MM.1S (cell line): ENCODE measurements around the gene SELENOV.

Source experiments
- CTCF ChIP-seq: fragments of 300-600 bp; sonication (generic); IDR thresholded peaks from 2 replicates; pipeline ENCODE4 v1.5.1; 2016; ENCODE audit warnings: antibody characterized with exemption, low read length, mixed read lengths
- EZH2 ChIP-seq: fragments of 300-600 bp; sonication (generic); optimal IDR thresholded peaks from 2 replicates; pipeline ENCODE3; 2017; ENCODE audit warnings: low read depth, mild to moderate bottlenecking, antibody characterized with exemption, low read length, mixed read lengths
- EZH2phosphoT487 ChIP-seq: fragments of 300-600 bp; sonication (generic); IDR thresholded peaks from 2 replicates; pipeline ENCODE4 v1.6.1; 2018; ENCODE audit warnings: antibody characterized with exemption, low read length

DNA sequence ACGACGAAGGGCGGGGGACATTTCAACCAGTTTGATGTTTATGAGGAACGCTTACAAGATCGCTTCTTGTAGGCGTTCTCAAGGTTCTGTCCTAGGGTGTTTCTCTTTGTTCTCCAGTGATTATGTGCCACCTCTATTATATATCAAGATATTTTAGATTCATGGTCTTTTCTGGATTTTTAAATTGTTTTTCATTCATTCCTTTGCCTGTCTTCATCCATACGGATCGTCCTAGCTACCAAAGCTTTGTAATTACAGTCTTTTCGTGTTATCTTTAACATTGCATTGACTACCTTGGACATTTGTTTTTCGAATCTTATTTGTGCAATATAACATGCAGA lies 25.4 kb downstream of the SELENOV start:
- no peak for TF ChIP-seq EZH2phosphoT487
- TF ChIP-seq CTCF: no peak
- TF ChIP-seq EZH2: no peak
